ENCODE data around the gene LPXN. TPM values are rescaled to one million over a fixed set of nuclear protein-coding genes. Genes with fewer than 3 reads are reported as not detected.
A peak's percentile ranks its signal among the peaks of the same experiment; 100 is the strongest.

Gene LPXN
- polyA plus RNA-seq, 1 experiment: 12.3 TPM

GRCh38 chr11:58498464-58498863 lies 77.2 kb downstream of the LPXN start:
- DNase-seq (ENCODE audit: low read depth, low spot score): no peak
- Histone ChIP-seq H3K9me3 (ENCODE audit: control insufficient read depth, insufficient read depth, low read length) (no peaks in the 10 kb centered on the region), H3K27ac (ENCODE audit: low read depth, low read length) (no peak overlapping the region), H3K27me3 (ENCODE audit: control insufficient read depth, insufficient read depth, low read length) (no peaks in the 10 kb centered on the region), H3K4me3 (ENCODE audit: low read depth, low read length) (no peak overlapping the region)
- no peak for TF ChIP-seq CTCF (IDR thresholded peaks at IDR 0.05; ENCODE audit: low read depth, low read length)
- ChIA-PET POLR2A (no interaction called here), CTCF (interaction anchor here (1.0 kb wide), 1 partner anchor 25 kb away, joined by 4 read pairs; no protein-coding TSS in a partner anchor)

- Histone ChIP-seq H3K9me3 (ENCODE audit: control insufficient read depth, insufficient read depth, low read length) (no peaks in the 10 kb centered on the region), H3K27me3 (ENCODE audit: control insufficient read depth, insufficient read depth, low read length) (no peaks in the 10 kb centered on the region), H3K4me3 (ENCODE audit: low read depth, low read length) (no peak overlapping the region), H3K27ac (ENCODE audit: low read depth, low read length) (no peak overlapping the region)
- ChIA-PET CTCF (interaction anchor here (1.0 kb wide), 1 partner anchor 26 kb away, joined by 4 read pairs; no protein-coding TSS in a partner anchor), POLR2A (no interaction called here)
- DNase-seq (ENCODE audit: low read depth, low spot score): no peak
- TF ChIP-seq CTCF (IDR thresholded peaks at IDR 0.05; ENCODE audit: low read depth, low read length): no peak
Observed at GRCh38 chr11:58497951-58498350, 77.7 kb downstream of the LPXN start.

- CTCF ChIA-PET: interaction anchor here (0.9 to 3.0 kb wide), 2 partner anchors 8 to 28 kb away, joined by 3 to 9 read pairs; no protein-coding TSS in a partner anchor
- Histone ChIP-seq H3K4me3 (ENCODE audit: low read depth, low read length) (no peak overlapping the region), H3K27me3 (ENCODE audit: control insufficient read depth, insufficient read depth, low read length) (no peaks in the 10 kb centered on the region), H3K27ac (ENCODE audit: low read depth, low read length) (no peak overlapping the region), H3K9me3 (ENCODE audit: control insufficient read depth, insufficient read depth, low read length) (no peaks in the 10 kb centered on the region)
- POLR2A ChIA-PET: interaction anchor here (1.2 kb wide), 1 partner anchor 177 kb away, joined by 3 read pairs; no protein-coding TSS in a partner anchor
- no peak for DNase-seq (ENCODE audit: low read depth, low spot score)
- TF ChIP-seq CTCF (IDR thresholded peaks at IDR 0.05; ENCODE audit: low read depth, low read length): 0 out of 2 replicates have a peak, but pooled peaks have one; percentile 10
Observed at GRCh38 chr11:58495906-58496305, 79.8 kb downstream of the LPXN start.

- DNase-seq (ENCODE audit: low read depth, low spot score): no peak
- H3K27me3 ChIP-seq (ENCODE audit: control insufficient read depth, insufficient read depth, low read length): no peaks in the 10 kb centered on the region
- H3K4me3 ChIP-seq (ENCODE audit: low read depth, low read length): no peak overlapping the region
- H3K9me3 ChIP-seq (ENCODE audit: control insufficient read depth, insufficient read depth, low read length): no peaks in the 10 kb centered on the region
- POLR2A ChIA-PET: no interaction called here
- CTCF ChIA-PET: interaction anchor here (3.0 kb wide), 1 partner anchor 30 kb away, joined by 9 read pairs; no protein-coding TSS in a partner anchor
- no peak overlapping the region for H3K27ac ChIP-seq (ENCODE audit: low read depth, low read length)
- TF ChIP-seq CTCF (IDR thresholded peaks at IDR 0.05; ENCODE audit: low read depth, low read length): no peak
Observed at GRCh38 chr11:58494101-58494500, 81.6 kb downstream of the LPXN start.

GRCh38 chr11:58493676-58494075 lies 82.0 kb downstream of the LPXN start:
- Histone ChIP-seq H3K27ac (ENCODE audit: low read depth, low read length) (no peak overlapping the region), H3K4me3 (ENCODE audit: low read depth, low read length) (no peak overlapping the region), H3K9me3 (ENCODE audit: control insufficient read depth, insufficient read depth, low read length) (no peaks in the 10 kb centered on the region), H3K27me3 (ENCODE audit: control insufficient read depth, insufficient read depth, low read length) (no peaks in the 10 kb centered on the region)
- ChIA-PET CTCF (interaction anchor here (3.0 kb wide), 1 partner anchor 30 kb away, joined by 9 read pairs; no protein-coding TSS in a partner anchor), POLR2A (no interaction called here)
- TF ChIP-seq CTCF (IDR thresholded peaks at IDR 0.05; ENCODE audit: low read depth, low read length): no peak
- no peak for DNase-seq (ENCODE audit: low read depth, low spot score)

Data from AG04450 (cell line).